OCI-LY1 (cell line): ENCODE results near the gene COX14.
A peak's percentile ranks its signal among the peaks of the same experiment; 100 is the strongest.

Source experiments
- H2AFZ ChIP-seq: fragments of 200-600 bp; sonication (generic), shearing (Covaris generic); 2 replicates; pipeline ENCODE4 v1.6.0; 2014; ENCODE audit warnings: antibody characterized with exemption, mild to moderate bottlenecking, low read length
- H3F3A ChIP-seq: fragments of 200-600 bp; sonication (generic), shearing (Covaris generic); 2 replicates; pipeline ENCODE4 v1.6.0; 2014; ENCODE audit warnings: mild to moderate bottlenecking, antibody characterized with exemption, low read length, moderate library complexity; ENCODE audit not compliant: insufficient read depth
- H3K27ac ChIP-seq: fragments of 200-600 bp; sonication (generic); 2 replicates; pipeline ENCODE4 v1.5.1; 2014; ENCODE audit warnings: low read length, mixed run types, mild to moderate bottlenecking, low read depth; ENCODE audit not compliant: poor library complexity, severe bottlenecking
- H3K27me3 ChIP-seq: fragments of 200-600 bp; sonication (generic); 2 replicates; pipeline ENCODE4 v1.6.0; 2014; ENCODE audit warnings: antibody characterized with exemption, mild to moderate bottlenecking, low read length, moderate library complexity; ENCODE audit not compliant: insufficient read depth
- H3K36me3 ChIP-seq: fragments of 200-600 bp; sonication (generic); 2 replicates; pipeline ENCODE4 v1.6.1; 2014; ENCODE audit warnings: mild to moderate bottlenecking, antibody characterized with exemption, low read length, moderate library complexity, mixed read lengths; ENCODE audit not compliant: insufficient read depth
- H3K4me1 ChIP-seq: fragments of 200-600 bp; sonication (generic); 2 replicates; pipeline ENCODE4 v1.5.1; 2014; ENCODE audit warnings: mild to moderate bottlenecking, low read length, moderate library complexity; ENCODE audit not compliant: insufficient read depth, severe bottlenecking
- H3K4me2 ChIP-seq: fragments of 200-600 bp; sonication (generic), shearing (Covaris generic); 2 replicates; pipeline ENCODE4 v1.6.1; 2014; ENCODE audit warnings: low read length
- H3K4me3 ChIP-seq: fragments of 200-600 bp; sonication (generic); 2 replicates; pipeline ENCODE4 v1.5.1; 2014; ENCODE audit warnings: low read length, low read depth, mild to moderate bottlenecking, mixed read lengths; ENCODE audit not compliant: poor library complexity, severe bottlenecking
- H3K79me2 ChIP-seq: fragments of 200-600 bp; shearing (Covaris generic); 2 replicates; pipeline ENCODE4 v1.6.1; 2016; ENCODE audit warnings: mixed run types, low read length, mixed read lengths; ENCODE audit not compliant: insufficient read depth
- H3K9ac ChIP-seq: fragments of 200-600 bp; sonication (generic), shearing (Covaris generic); 2 replicates; pipeline ENCODE4 v1.6.1; 2014; ENCODE audit warnings: mild to moderate bottlenecking, low read length, mixed read lengths
- H3K9me2 ChIP-seq: fragments of 200-600 bp; sonication (generic), shearing (Covaris generic); 2 replicates; pipeline ENCODE4 v1.6.1; 2014; ENCODE audit warnings: low read depth, mild to moderate bottlenecking, low read length, mixed read lengths
- H3K9me3 ChIP-seq: fragments of 200-600 bp; shearing (Covaris generic); 2 replicates; pipeline ENCODE4 v1.6.1; 2014; ENCODE audit warnings: low read length, mixed read lengths
- H4K20me1 ChIP-seq: fragments of 200-600 bp; sonication (generic), shearing (Covaris generic); 2 replicates; pipeline ENCODE4 v1.6.0; 2016; ENCODE audit warnings: mild to moderate bottlenecking, low read length; ENCODE audit not compliant: insufficient read depth
- CTCF ChIP-seq: fragments of 200-600 bp; sonication (generic), shearing (Covaris generic); IDR thresholded peaks from 2 replicates; pipeline ENCODE4 v1.5.1; 2017; ENCODE audit warnings: mild to moderate bottlenecking, antibody characterized with exemption, low read length, moderate library complexity, mixed read lengths
- EZH2 ChIP-seq: fragments of 200-600 bp; sonication (generic), shearing (Covaris generic); IDR thresholded peaks from 2 replicates; pipeline ENCODE4 v1.8.0; 2017; ENCODE audit warnings: borderline replicate concordance, mixed run types, mild to moderate bottlenecking, antibody characterized with exemption, low read length, moderate library complexity, mixed read lengths

Gene COX14

GRCh38 chr12:50162230-50162629 is 50.2 kb downstream of the COX14 start:
- Histone ChIP-seq H3K27me3 (no peaks in the 10 kb centered on the region), H3K9me2 (no peaks in the 10 kb centered on the region)

GRCh38 chr12:50164963-50165362 is 52.9 kb downstream of the COX14 start:
- H3K27me3 ChIP-seq: no peaks in the 10 kb centered on the region
- no peaks in the 10 kb centered on the region for H3F3A ChIP-seq
- no peak overlapping the region for H3K4me3 ChIP-seq
- H3K4me2 ChIP-seq: no peak overlapping the region
- H3K9me3 ChIP-seq: no peaks in the 10 kb centered on the region
- H3K9me2 ChIP-seq: no peaks in the 10 kb centered on the region
- H4K20me1 ChIP-seq: no peaks in the 10 kb centered on the region
- peaks cover 15% of the 10 kb centered on the region for H3K4me1 ChIP-seq
- H3K9ac ChIP-seq: no peak overlapping the region
- H3K79me2 ChIP-seq: peaks cover 36% of the 10 kb centered on the region
- no peak overlapping the region for H3K27ac ChIP-seq
- H3K36me3 ChIP-seq: no peaks in the 10 kb centered on the region
- TF ChIP-seq EZH2 (no peak), CTCF (no peak)
- H2AFZ ChIP-seq: no peak overlapping the region

More at GRCh38 chr12:50162230-50162629, 50.2 kb downstream of the COX14 start:
- no peak overlapping the region for H3K4me3 ChIP-seq
- no peaks in the 10 kb centered on the region for H3K9me3 ChIP-seq
- no peaks in the 10 kb centered on the region for H4K20me1 ChIP-seq
- no peak overlapping the region for H3K4me2 ChIP-seq
- peaks cover 11% of the 10 kb centered on the region for H3K4me1 ChIP-seq
- H3K9ac ChIP-seq: no peak overlapping the region
- H3K79me2 ChIP-seq: peaks cover 43% of the 10 kb centered on the region
- H3K36me3 ChIP-seq: peaks cover 8% of the 10 kb centered on the region
- no peak overlapping the region for H2AFZ ChIP-seq
- no peaks in the 10 kb centered on the region for H3F3A ChIP-seq
- TF ChIP-seq EZH2 (no peak), CTCF (no peak)
- H3K27ac ChIP-seq: no peak overlapping the region

- no peak overlapping the region for H2AFZ ChIP-seq
- H3K4me1 ChIP-seq: peaks cover 15% of the 10 kb centered on the region
- peak overlapping the region; percentile 20 for H3K27ac ChIP-seq
- H3K4me3 ChIP-seq: peak overlapping the region; percentile 83
- peak overlapping the region; percentile 87 for H3K4me2 ChIP-seq
- TF ChIP-seq EZH2 (no peak), CTCF (no peak)
- H3K9me2 ChIP-seq: no peaks in the 10 kb centered on the region
- H3K79me2 ChIP-seq: peaks cover 25% of the 10 kb centered on the region
- no peaks in the 10 kb centered on the region for H3K27me3 ChIP-seq
- no peaks in the 10 kb centered on the region for H3K9me3 ChIP-seq
- peak overlapping the region; percentile 84 for H3K9ac ChIP-seq
- H4K20me1 ChIP-seq: no peaks in the 10 kb centered on the region
- no peaks in the 10 kb centered on the region for H3K36me3 ChIP-seq
- no peaks in the 10 kb centered on the region for H3F3A ChIP-seq
Measured at GRCh38 chr12:50166799-50167048, 54.7 kb downstream of the COX14 start.
